HEK293 (cell line): Measurements from ENCODE around the gene RPL19.
A peak's percentile ranks its signal among the peaks of the same experiment; 100 is the strongest.

Experiments used
- HOXD13 ChIP-seq: sonication (generic); formaldehyde crosslinking; IDR thresholded peaks from 2 replicates; pipeline ENCODE4 v1.8.0; 2022; ENCODE audit warnings: missing genetic modification reagents, borderline replicate concordance
- MEIS1 ChIP-seq: sonication (generic); formaldehyde crosslinking; IDR thresholded peaks from 2 replicates; pipeline ENCODE4 v1.8.1; 2022; ENCODE audit warnings: missing genetic modification reagents, mild to moderate bottlenecking, borderline replicate concordance
- MYNN ChIP-seq: fragments of 450-650 bp; formaldehyde crosslinking; IDR thresholded peaks from 2 replicates; pipeline ENCODE4 v1.5.1; 2016; ENCODE audit warnings: missing biosample characterization, missing genetic modification characterization, borderline replicate concordance
- PRDM1 ChIP-seq: fragments of 450-650 bp; formaldehyde crosslinking; IDR thresholded peaks from 2 replicates; pipeline ENCODE4; 2016; ENCODE audit warnings: missing biosample characterization, missing genetic modification characterization
- SCRT1 ChIP-seq: fragments of 450-650 bp; formaldehyde crosslinking; IDR thresholded peaks from 2 replicates; pipeline ENCODE4 v1.5.1; 2016; ENCODE audit warnings: missing biosample characterization, missing genetic modification characterization, borderline replicate concordance
- SP2 ChIP-seq: fragments of 450-650 bp; formaldehyde crosslinking; IDR thresholded peaks from 2 replicates; pipeline ENCODE4 v1.5.1; 2016; ENCODE audit warnings: missing biosample characterization, missing genetic modification characterization
- WT1 ChIP-seq: fragments of 450-650 bp; formaldehyde crosslinking; IDR thresholded peaks from 2 replicates; pipeline ENCODE4 v1.5.1; 2016; ENCODE audit warnings: missing biosample characterization, missing genetic modification characterization
- YY1 ChIP-seq: fragments of 450-650 bp; formaldehyde crosslinking; IDR thresholded peaks from 2 replicates; pipeline ENCODE4 v1.5.1; 2018; ENCODE audit warnings: missing biosample characterization, missing genetic modification characterization
- ZFP37 ChIP-seq: fragments of 450-650 bp; formaldehyde crosslinking; IDR thresholded peaks from 2 replicates; pipeline ENCODE4 v1.5.1; 2016; ENCODE audit warnings: missing biosample characterization, missing genetic modification characterization
- ZNF155 ChIP-seq: fragments of 450-650 bp; formaldehyde crosslinking; IDR thresholded peaks from 2 replicates; pipeline ENCODE4 v1.5.1; 2016; ENCODE audit warnings: missing biosample characterization, missing genetic modification characterization
- ZNF324 ChIP-seq: fragments of 450-650 bp; formaldehyde crosslinking; IDR thresholded peaks from 2 replicates; pipeline ENCODE4 v1.5.1; 2016; ENCODE audit warnings: missing biosample characterization, missing genetic modification characterization
- ZNF514 ChIP-seq: fragments of 450-650 bp; formaldehyde crosslinking; IDR thresholded peaks from 2 replicates; pipeline ENCODE4 v1.5.1; 2016; ENCODE audit warnings: missing biosample characterization, missing genetic modification characterization
- ZNF529 ChIP-seq: fragments of 450-650 bp; formaldehyde crosslinking; IDR thresholded peaks from 2 replicates; pipeline ENCODE4 v1.5.1; 2017; ENCODE audit warnings: missing genetic modification characterization, missing biosample characterization; ENCODE audit not compliant: insufficient replicate concordance
- ZNF560 ChIP-seq: fragments of 450-650 bp; formaldehyde crosslinking; IDR thresholded peaks from 2 replicates; pipeline ENCODE4 v1.5.1; 2017; ENCODE audit warnings: missing biosample characterization, missing genetic modification characterization, borderline replicate concordance
- ZNF660 ChIP-seq: fragments of 450-650 bp; IDR thresholded peaks from 2 replicates; pipeline ENCODE4 v1.5.1; 2018; ENCODE audit warnings: missing biosample characterization, mild to moderate bottlenecking, missing genetic modification characterization
- ZNF707 ChIP-seq: fragments of 450-650 bp; formaldehyde crosslinking; IDR thresholded peaks from 2 replicates; pipeline ENCODE4 v1.5.1; 2016; ENCODE audit warnings: missing biosample characterization, missing genetic modification characterization
- ZNF76 ChIP-seq: fragments of 450-650 bp; formaldehyde crosslinking; IDR thresholded peaks from 2 replicates; pipeline ENCODE4; 2016; ENCODE audit warnings: low read depth, missing biosample characterization, missing genetic modification characterization, borderline replicate concordance
- ZNF837 ChIP-seq: fragments of 450-650 bp; formaldehyde crosslinking; IDR thresholded peaks from 2 replicates; pipeline ENCODE4 v1.5.1; 2016; ENCODE audit warnings: missing biosample characterization, missing genetic modification characterization
- TF ChIP-seq, protein P1 (sequence below): fragments of 450-650 bp; IDR thresholded peaks from 2 replicates; pipeline ENCODE4 v1.5.1; 2018; ENCODE audit warnings: missing biosample characterization, missing genetic modification characterization
- TF ChIP-seq, protein P2 (sequence below): fragments of 450-650 bp; formaldehyde crosslinking; conservative IDR thresholded peaks from 2 replicates; pipeline ENCODE4 v1.5.1; 2016; ENCODE audit warnings: low read depth, missing biosample characterization, missing genetic modification characterization
- TF ChIP-seq, protein P3 (sequence below): fragments of 450-650 bp; formaldehyde crosslinking; IDR thresholded peaks from 2 replicates; pipeline ENCODE4 v1.5.1; 2016; ENCODE audit warnings: missing biosample characterization, missing genetic modification characterization
- TF ChIP-seq, protein P4 (sequence below): fragments of 450-650 bp; formaldehyde crosslinking; IDR thresholded peaks from 2 replicates; pipeline ENCODE4 v1.5.1; 2016; ENCODE audit warnings: missing biosample characterization, missing genetic modification characterization
- TF ChIP-seq, protein P5 (sequence below): fragments of 450-650 bp; formaldehyde crosslinking; IDR thresholded peaks from 2 replicates; pipeline ENCODE4 v1.5.1; 2016; ENCODE audit warnings: missing biosample characterization, missing genetic modification characterization
- TF ChIP-seq, protein P6 (sequence below): fragments of 450-650 bp; formaldehyde crosslinking; IDR thresholded peaks from 2 replicates; pipeline ENCODE4 v1.5.1; 2017; ENCODE audit warnings: missing biosample characterization, missing genetic modification characterization
- TF ChIP-seq, protein P7 (sequence below): fragments of 450-650 bp; formaldehyde crosslinking; conservative IDR thresholded peaks from 2 replicates; pipeline ENCODE4 v1.5.1; 2016; ENCODE audit warnings: low read depth, missing biosample characterization, missing genetic modification characterization

RPL19 gene

DNA sequence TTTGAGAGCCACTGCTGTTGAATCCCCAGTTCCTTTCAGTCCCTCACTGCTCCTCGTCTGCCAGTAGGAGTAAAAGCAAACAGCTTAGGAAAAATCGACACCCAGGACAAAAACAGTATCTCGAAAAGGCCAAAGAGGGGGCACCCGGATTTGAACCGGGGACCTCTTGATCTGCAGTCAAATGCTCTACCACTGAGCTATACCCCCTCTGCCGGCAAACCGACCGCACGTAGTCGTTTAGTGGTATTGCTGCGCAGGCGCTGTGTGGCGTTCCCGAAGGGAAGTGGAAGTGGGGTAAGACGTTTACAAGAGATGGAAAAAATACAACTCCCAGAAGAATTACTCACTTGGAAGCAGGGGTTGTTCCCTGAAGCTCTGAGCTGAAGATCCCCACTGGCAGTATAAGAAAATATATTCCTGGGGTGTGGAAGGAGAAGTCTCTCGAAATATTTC, 46.5 kb upstream of the RPL19 start (continued):
- TF ChIP-seq, protein P1, sequence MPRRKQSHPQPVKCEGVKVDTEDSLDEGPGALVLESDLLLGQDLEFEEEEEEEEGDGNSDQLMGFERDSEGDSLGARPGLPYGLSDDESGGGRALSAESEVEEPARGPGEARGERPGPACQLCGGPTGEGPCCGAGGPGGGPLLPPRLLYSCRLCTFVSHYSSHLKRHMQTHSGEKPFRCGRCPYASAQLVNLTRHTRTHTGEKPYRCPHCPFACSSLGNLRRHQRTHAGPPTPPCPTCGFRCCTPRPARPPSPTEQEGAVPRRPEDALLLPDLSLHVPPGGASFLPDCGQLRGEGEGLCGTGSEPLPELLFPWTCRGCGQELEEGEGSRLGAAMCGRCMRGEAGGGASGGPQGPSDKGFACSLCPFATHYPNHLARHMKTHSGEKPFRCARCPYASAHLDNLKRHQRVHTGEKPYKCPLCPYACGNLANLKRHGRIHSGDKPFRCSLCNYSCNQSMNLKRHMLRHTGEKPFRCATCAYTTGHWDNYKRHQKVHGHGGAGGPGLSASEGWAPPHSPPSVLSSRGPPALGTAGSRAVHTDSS (tag by site-specific recombination): peak; percentile 61
- TF ChIP-seq ZNF837 (tag by site-specific recombination) (no peak), ZNF155 (tag by site-specific recombination) (no peak), SP2 (tag by site-specific recombination) (no peak), ZNF660 (tag by site-specific recombination) (peak; percentile 98), ZNF529 (tag by site-specific recombination) (no peak), WT1 (tag by site-specific recombination) (no peak), YY1 (tag by site-specific recombination) (peak; percentile 58; the same call in 1 of the 2 replicates), SCRT1 (tag by site-specific recombination) (no peak), ZNF707 (tag by site-specific recombination) (no peak), MYNN (tag by site-specific recombination) (no peak), ZFP37 (no peak; the same call in 1 of the 2 replicates), ZNF514 (tag by site-specific recombination) (no peak), ZNF324 (tag by site-specific recombination) (no peak; the same call in 1 of the 2 replicates), PRDM1 (no peak), ZNF560 (no peak), ZNF76 (tag by site-specific recombination) (peak; percentile 37; the same call in 1 of the 2 replicates), HOXD13 (CRISPR knock-in tag) (no peak), MEIS1 (CRISPR knock-in tag) (no peak)
- TF ChIP-seq, protein P2, sequence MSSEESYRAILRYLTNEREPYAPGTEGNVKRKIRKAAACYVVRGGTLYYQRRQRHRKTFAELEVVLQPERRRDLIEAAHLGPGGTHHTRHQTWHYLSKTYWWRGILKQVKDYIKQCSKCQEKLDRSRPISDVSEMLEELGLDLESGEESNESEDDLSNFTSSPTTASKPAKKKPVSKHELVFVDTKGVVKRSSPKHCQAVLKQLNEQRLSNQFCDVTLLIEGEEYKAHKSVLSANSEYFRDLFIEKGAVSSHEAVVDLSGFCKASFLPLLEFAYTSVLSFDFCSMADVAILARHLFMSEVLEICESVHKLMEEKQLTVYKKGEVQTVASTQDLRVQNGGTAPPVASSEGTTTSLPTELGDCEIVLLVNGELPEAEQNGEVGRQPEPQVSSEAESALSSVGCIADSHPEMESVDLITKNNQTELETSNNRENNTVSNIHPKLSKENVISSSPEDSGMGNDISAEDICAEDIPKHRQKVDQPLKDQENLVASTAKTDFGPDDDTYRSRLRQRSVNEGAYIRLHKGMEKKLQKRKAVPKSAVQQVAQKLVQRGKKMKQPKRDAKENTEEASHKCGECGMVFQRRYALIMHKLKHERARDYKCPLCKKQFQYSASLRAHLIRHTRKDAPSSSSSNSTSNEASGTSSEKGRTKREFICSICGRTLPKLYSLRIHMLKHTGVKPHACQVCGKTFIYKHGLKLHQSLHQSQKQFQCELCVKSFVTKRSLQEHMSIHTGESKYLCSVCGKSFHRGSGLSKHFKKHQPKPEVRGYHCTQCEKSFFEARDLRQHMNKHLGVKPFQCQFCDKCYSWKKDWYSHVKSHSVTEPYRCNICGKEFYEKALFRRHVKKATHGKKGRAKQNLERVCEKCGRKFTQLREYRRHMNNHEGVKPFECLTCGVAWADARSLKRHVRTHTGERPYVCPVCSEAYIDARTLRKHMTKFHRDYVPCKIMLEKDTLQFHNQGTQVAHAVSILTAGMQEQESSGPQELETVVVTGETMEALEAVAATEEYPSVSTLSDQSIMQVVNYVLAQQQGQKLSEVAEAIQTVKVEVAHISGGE (tag by site-specific recombination): 0 out of 2 replicates have a peak, but pooled peaks have one; percentile 9
- TF ChIP-seq, protein P3, sequence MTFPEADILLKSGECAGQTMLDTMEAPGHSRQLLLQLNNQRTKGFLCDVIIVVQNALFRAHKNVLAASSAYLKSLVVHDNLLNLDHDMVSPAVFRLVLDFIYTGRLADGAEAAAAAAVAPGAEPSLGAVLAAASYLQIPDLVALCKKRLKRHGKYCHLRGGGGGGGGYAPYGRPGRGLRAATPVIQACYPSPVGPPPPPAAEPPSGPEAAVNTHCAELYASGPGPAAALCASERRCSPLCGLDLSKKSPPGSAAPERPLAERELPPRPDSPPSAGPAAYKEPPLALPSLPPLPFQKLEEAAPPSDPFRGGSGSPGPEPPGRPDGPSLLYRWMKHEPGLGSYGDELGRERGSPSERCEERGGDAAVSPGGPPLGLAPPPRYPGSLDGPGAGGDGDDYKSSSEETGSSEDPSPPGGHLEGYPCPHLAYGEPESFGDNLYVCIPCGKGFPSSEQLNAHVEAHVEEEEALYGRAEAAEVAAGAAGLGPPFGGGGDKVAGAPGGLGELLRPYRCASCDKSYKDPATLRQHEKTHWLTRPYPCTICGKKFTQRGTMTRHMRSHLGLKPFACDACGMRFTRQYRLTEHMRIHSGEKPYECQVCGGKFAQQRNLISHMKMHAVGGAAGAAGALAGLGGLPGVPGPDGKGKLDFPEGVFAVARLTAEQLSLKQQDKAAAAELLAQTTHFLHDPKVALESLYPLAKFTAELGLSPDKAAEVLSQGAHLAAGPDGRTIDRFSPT (tag by site-specific recombination): no peak
- TF ChIP-seq, protein P4, sequence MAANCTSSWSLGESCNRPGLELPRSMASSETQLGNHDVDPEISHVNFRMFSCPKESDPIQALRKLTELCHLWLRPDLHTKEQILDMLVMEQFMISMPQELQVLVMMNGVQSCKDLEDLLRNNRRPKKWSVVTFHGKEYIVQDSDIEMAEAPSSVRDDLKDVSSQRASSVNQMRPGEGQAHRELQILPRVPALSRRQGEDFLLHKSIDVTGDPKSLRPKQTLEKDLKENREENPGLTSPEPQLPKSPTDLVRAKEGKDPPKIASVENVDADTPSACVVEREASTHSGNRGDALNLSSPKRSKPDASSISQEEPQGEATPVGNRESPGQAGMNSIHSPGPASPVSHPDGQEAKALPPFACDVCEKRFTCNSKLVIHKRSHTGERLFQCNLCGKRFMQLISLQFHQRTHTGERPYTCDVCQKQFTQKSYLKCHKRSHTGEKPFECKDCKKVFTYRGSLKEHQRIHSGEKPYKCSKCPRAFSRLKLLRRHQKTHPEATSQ (tag by site-specific recombination): no peak
- TF ChIP-seq, protein P5, sequence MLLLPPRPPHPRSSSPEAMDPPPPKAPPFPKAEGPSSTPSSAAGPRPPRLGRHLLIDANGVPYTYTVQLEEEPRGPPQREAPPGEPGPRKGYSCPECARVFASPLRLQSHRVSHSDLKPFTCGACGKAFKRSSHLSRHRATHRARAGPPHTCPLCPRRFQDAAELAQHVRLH (tag by site-specific recombination): no peak
- TF ChIP-seq, protein P6, sequence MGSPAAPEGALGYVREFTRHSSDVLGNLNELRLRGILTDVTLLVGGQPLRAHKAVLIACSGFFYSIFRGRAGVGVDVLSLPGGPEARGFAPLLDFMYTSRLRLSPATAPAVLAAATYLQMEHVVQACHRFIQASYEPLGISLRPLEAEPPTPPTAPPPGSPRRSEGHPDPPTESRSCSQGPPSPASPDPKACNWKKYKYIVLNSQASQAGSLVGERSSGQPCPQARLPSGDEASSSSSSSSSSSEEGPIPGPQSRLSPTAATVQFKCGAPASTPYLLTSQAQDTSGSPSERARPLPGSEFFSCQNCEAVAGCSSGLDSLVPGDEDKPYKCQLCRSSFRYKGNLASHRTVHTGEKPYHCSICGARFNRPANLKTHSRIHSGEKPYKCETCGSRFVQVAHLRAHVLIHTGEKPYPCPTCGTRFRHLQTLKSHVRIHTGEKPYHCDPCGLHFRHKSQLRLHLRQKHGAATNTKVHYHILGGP (tag by site-specific recombination): no peak
- TF ChIP-seq, protein P7, sequence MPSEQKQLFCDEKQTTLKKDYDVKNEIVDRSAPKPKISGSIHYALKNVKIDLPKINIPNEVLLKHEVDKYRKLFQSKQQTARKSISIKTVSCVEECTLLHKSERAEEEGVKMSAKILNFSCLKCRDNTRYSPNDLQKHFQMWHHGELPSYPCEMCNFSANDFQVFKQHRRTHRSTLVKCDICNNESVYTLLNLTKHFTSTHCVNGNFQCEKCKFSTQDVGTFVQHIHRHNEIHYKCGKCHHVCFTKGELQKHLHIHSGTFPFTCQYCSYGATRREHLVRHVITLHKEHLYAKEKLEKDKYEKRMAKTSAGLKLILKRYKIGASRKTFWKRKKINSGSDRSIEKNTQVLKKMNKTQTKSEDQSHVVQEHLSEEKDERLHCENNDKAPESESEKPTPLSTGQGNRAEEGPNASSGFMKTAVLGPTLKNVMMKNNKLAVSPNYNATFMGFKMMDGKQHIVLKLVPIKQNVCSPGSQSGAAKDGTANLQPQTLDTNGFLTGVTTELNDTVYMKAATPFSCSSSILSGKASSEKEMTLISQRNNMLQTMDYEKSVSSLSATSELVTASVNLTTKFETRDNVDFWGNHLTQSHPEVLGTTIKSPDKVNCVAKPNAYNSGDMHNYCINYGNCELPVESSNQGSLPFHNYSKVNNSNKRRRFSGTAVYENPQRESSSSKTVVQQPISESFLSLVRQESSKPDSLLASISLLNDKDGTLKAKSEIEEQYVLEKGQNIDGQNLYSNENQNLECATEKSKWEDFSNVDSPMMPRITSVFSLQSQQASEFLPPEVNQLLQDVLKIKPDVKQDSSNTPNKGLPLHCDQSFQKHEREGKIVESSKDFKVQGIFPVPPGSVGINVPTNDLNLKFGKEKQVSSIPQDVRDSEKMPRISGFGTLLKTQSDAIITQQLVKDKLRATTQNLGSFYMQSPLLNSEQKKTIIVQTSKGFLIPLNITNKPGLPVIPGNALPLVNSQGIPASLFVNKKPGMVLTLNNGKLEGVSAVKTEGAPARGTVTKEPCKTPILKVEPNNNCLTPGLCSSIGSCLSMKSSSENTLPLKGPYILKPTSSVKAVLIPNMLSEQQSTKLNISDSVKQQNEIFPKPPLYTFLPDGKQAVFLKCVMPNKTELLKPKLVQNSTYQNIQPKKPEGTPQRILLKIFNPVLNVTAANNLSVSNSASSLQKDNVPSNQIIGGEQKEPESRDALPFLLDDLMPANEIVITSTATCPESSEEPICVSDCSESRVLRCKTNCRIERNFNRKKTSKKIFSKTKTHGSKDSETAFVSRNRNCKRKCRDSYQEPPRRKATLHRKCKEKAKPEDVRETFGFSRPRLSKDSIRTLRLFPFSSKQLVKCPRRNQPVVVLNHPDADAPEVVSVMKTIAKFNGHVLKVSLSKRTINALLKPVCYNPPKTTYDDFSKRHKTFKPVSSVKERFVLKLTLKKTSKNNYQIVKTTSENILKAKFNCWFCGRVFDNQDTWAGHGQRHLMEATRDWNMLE (tag by site-specific recombination): no peak
